Loucy (cell line): ENCODE results near the gene NMT1.

ENCODE experiments used
- H2AFZ ChIP-seq: fragments of 200-600 bp; sonication (generic); 2 replicates; pipeline ENCODE4 v1.6.0; 2016; ENCODE audit warnings: antibody characterized with exemption, mild to moderate bottlenecking, low read length, moderate library complexity
- H3F3A ChIP-seq: fragments of 200-600 bp; 2 replicates; pipeline ENCODE4 v1.6.0; 2016; ENCODE audit warnings: antibody characterized with exemption, low read depth, mild to moderate bottlenecking
- H3K27me3 ChIP-seq: fragments of 200-600 bp; sonication (generic); 2 replicates; pipeline ENCODE4 v1.6.1; 2014; ENCODE audit warnings: low read length, mild to moderate bottlenecking; ENCODE audit not compliant: insufficient read depth, poor library complexity, severe bottlenecking
- H3K36me3 ChIP-seq: fragments of 200-600 bp; sonication (generic); 2 replicates; pipeline ENCODE4 v1.6.1; 2016; ENCODE audit warnings: low read length; ENCODE audit not compliant: insufficient read depth
- H3K4me1 ChIP-seq: fragments of 200-600 bp; sonication (generic); 2 replicates; pipeline ENCODE4 v1.5.1; 2014; ENCODE audit warnings: low read length, mild to moderate bottlenecking; ENCODE audit not compliant: insufficient read depth, poor library complexity, severe bottlenecking
- H3K4me2 ChIP-seq: fragments of 200-600 bp; sonication (generic); 2 replicates; pipeline ENCODE4 v1.6.0; 2014; ENCODE audit warnings: antibody characterized with exemption, low read length, low read depth, mild to moderate bottlenecking; ENCODE audit not compliant: poor library complexity, severe bottlenecking
- H3K4me3 ChIP-seq: fragments of 200-600 bp; sonication (generic); 2 replicates; pipeline ENCODE4 v1.5.1; 2014; ENCODE audit warnings: low read length, mild to moderate bottlenecking, mixed read lengths; ENCODE audit not compliant: poor library complexity, severe bottlenecking
- H3K79me2 ChIP-seq: fragments of 200-600 bp; sonication (generic); 2 replicates; pipeline ENCODE4 v1.6.1; 2014; ENCODE audit warnings: low read length; ENCODE audit not compliant: insufficient read depth
- H3K9ac ChIP-seq: fragments of 200-600 bp; sonication (generic); 2 replicates; pipeline ENCODE4 v1.6.0; 2014; ENCODE audit warnings: mild to moderate bottlenecking, low read depth, low read length, moderate library complexity; ENCODE audit not compliant: poor library complexity, severe bottlenecking
- H3K9me2 ChIP-seq: fragments of 200-600 bp; sonication (generic); replicated peaks from 2 replicates; pipeline ENCODE4 v1.6.1; 2016; ENCODE audit warnings: low read depth, low read length, mixed read lengths
- H3K9me3 ChIP-seq: fragments of 200-600 bp; sonication (generic); 2 replicates; pipeline ENCODE4 v1.6.1; 2014; ENCODE audit warnings: mild to moderate bottlenecking, antibody characterized with exemption, low read length, low read depth; ENCODE audit not compliant: insufficient read depth
- H4K20me1 ChIP-seq: fragments of 200-600 bp; sonication (generic); 2 replicates; pipeline ENCODE4 v1.6.0; 2014; ENCODE audit warnings: antibody characterized with exemption, low read length, mild to moderate bottlenecking; ENCODE audit not compliant: insufficient read depth, poor library complexity, severe bottlenecking
- EZH2phosphoT487 ChIP-seq: fragments of 200-600 bp; IDR thresholded peaks from 2 replicates; pipeline ENCODE4 v1.6.1; 2018; ENCODE audit warnings: antibody characterized with exemption, mild to moderate bottlenecking, moderate library complexity, borderline replicate concordance
- TF ChIP-seq, protein P1 (sequence below): fragments of 200-600 bp; sonication (generic); conservative IDR thresholded peaks from 2 replicates; pipeline ENCODE4 v1.5.1; 2014; ENCODE audit warnings: mild to moderate bottlenecking, antibody characterized with exemption, low read length

The NMT1 gene

DNA sequence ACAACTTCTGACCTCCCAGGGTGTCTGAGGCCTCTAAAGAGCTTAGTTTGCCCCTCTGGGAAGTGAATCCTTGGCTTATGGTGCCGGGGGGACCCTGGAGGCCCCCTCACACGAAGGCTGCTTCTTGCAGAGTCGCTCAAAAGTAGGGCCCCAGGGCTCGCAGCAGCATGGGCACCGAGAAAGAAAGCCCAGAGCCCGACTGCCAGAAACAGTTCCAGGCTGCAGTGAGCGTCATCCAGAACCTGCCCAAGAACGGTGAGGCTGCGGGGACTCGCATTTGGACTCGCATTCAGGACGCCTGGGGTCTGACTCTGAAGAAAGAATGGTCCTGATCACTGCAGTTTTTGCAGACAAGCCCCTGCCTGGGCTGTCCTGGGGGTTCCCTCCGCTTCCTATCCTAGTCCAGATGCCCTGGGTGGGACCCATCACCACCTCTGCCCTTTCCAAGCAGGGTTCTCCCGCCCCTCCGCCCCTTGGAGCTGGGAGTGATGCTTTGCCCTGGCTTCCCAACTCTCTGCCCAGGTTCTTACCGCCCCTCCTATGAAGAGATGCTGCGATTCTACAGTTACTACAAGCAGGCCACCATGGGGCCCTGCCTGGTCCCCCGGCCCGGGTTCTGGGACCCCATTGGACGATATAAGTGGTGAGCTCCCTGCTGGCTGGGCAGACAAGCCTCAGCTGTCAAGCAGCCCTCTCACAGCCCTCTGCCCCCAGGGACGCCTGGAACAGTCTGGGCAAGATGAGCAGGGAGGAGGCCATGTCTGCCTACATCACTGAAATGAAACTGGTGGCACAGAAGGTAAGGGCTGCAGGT is 75.1 kb downstream of the NMT1 start:
- Histone ChIP-seq H3K4me2 (peak overlapping the region; percentile 91), H3K9me2 (no peaks in the 10 kb centered on the region), H2AFZ (peak overlapping the region; percentile 85), H3K36me3 (no peaks in the 10 kb centered on the region), H3K79me2 (peaks cover 14% of the 10 kb centered on the region; the same call in 1 of the 2 replicates), H3K9ac (peak overlapping the region; percentile 79), H3K4me1 (peaks cover 16% of the 10 kb centered on the region), H3K4me3 (peak overlapping the region; percentile 87), H4K20me1 (no peaks in the 10 kb centered on the region), H3F3A (no peaks in the 10 kb centered on the region), H3K9me3 (no peaks in the 10 kb centered on the region), H3K27me3 (no peaks in the 10 kb centered on the region)
- TF ChIP-seq, protein P1, sequence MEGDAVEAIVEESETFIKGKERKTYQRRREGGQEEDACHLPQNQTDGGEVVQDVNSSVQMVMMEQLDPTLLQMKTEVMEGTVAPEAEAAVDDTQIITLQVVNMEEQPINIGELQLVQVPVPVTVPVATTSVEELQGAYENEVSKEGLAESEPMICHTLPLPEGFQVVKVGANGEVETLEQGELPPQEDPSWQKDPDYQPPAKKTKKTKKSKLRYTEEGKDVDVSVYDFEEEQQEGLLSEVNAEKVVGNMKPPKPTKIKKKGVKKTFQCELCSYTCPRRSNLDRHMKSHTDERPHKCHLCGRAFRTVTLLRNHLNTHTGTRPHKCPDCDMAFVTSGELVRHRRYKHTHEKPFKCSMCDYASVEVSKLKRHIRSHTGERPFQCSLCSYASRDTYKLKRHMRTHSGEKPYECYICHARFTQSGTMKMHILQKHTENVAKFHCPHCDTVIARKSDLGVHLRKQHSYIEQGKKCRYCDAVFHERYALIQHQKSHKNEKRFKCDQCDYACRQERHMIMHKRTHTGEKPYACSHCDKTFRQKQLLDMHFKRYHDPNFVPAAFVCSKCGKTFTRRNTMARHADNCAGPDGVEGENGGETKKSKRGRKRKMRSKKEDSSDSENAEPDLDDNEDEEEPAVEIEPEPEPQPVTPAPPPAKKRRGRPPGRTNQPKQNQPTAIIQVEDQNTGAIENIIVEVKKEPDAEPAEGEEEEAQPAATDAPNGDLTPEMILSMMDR: no peak
- no peak for TF ChIP-seq EZH2phosphoT487

DNA sequence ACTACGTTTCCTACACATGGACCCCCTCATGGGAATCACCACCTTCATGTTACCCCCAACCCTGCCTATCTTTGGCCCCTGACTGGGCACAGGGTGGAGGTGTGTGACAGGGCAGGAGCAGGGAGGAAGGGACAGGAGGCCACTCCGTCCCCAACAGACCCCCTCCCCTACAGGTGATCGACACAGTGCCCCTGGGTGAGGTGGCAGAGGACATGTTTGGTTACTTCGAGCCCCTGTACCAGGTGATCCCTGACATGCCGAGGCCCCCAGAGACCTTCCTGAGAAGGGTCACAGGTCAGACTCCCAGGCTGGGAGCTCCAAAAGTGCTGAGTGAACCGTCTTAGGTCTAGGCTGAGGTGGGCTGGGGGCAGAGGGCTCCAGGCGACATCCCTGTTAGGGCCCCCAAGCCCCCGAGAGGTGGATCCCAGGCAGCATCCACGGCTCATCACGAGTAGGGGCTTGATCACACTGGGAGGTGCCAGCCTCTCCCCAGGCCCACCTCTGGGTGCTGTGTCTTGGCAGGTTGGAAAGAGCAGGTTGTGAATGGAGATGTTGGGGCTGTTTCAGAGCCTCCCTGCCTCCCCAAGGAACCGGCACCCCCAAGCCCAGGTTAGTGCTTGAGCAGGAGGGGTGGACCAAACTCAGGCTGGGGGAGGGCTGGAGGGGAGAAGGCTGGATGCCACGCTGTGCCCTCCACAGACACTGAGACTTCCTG is 75.9 kb downstream of the NMT1 start:
- Histone ChIP-seq H3K9ac (peak overlapping the region; percentile 79), H4K20me1 (no peaks in the 10 kb centered on the region), H3K4me2 (peak overlapping the region; percentile 91), H3K27me3 (no peaks in the 10 kb centered on the region), H3K36me3 (no peaks in the 10 kb centered on the region), H2AFZ (no peak overlapping the region), H3F3A (no peaks in the 10 kb centered on the region), H3K79me2 (peaks cover 14% of the 10 kb centered on the region; the same call in 1 of the 2 replicates), H3K9me2 (no peaks in the 10 kb centered on the region), H3K9me3 (no peaks in the 10 kb centered on the region), H3K4me1 (peaks cover 16% of the 10 kb centered on the region), H3K4me3 (peak overlapping the region; percentile 87)
- no peak for TF ChIP-seq EZH2phosphoT487
- TF ChIP-seq, protein P1: no peak

DNA sequence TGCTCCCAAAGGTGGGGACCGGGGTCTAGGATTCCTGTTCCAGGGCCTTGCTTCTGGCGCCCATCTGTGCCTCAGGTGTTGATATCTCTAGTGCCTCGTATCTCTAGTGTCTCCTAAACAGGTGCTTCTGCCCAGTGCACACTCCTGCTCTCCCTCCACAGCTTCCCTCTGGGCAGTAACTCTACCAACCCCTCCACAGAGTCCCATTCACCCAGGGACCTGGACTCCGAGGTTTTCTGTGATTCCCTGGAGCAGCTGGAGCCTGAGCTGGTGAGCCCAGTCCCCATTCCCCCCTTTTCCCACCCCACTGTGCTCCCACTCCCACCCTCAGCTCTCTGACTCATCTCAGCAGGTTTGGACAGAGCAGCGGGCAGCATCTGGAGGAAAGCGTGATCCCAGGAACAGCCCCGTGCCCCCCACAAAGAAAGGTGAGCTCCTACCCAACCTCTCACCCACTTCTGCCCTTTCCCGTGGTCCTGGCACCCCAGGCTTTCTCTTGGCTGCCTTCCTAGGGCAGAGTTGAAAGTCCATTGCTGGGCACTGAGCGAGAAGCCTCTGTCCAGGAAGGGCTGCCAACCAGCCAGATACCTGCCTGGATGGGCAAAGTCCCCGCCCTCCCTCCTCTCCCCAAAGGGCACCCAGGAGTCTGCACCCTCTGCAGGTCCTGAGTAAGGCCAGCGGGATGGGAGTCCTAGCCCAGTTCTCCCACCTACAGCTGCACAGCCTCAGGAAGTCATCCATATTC is 76.6 kb downstream of the NMT1 start:
- Histone ChIP-seq H2AFZ (no peak overlapping the region), H3K9ac (peak overlapping the region; percentile 79), H3F3A (no peaks in the 10 kb centered on the region), H3K4me3 (no peak overlapping the region), H3K4me2 (no peak overlapping the region), H4K20me1 (no peaks in the 10 kb centered on the region), H3K79me2 (peaks cover 14% of the 10 kb centered on the region; the same call in 1 of the 2 replicates), H3K36me3 (no peaks in the 10 kb centered on the region), H3K9me2 (no peaks in the 10 kb centered on the region), H3K9me3 (no peaks in the 10 kb centered on the region), H3K27me3 (no peaks in the 10 kb centered on the region), H3K4me1 (peaks cover 14% of the 10 kb centered on the region)
- no peak for TF ChIP-seq EZH2phosphoT487
- TF ChIP-seq, protein P1: no peak
